HepG2 (cell line): ENCODE measurements around the gene JPH4. TPM values are rescaled to one million over a fixed set of nuclear protein-coding genes. Genes with fewer than 3 reads are reported as not detected.

Experiments used
- BRD4 ChIP-seq: sonication (generic); formaldehyde crosslinking; IDR thresholded peaks from 2 replicates; pipeline ENCODE4 v1.4.0; 2020; ENCODE audit warnings: missing genetic modification reagents
- GLI4 ChIP-seq: sonication (generic); formaldehyde crosslinking; IDR thresholded peaks from 2 replicates; pipeline ENCODE4 v1.5.1; 2020; ENCODE audit warnings: missing genetic modification reagents, mild to moderate bottlenecking, moderate library complexity, borderline replicate concordance
- IKZF4 ChIP-seq: sonication (generic); formaldehyde crosslinking; IDR thresholded peaks from 2 replicates; pipeline ENCODE4 v1.5.1; 2020; ENCODE audit warnings: borderline replicate concordance, mild to moderate bottlenecking, low read depth, missing genetic modification reagents; ENCODE audit errors: not compliant biosample characterization
- NFIB ChIP-seq: sonication (generic); formaldehyde crosslinking; IDR thresholded peaks from 2 replicates; pipeline ENCODE4 v1.9.0; 2021; ENCODE audit warnings: missing genetic modification reagents, mild to moderate bottlenecking, borderline replicate concordance
- POLR2G ChIP-seq: fragments of 200-400 bp; formaldehyde crosslinking; IDR thresholded peaks from 2 replicates; pipeline ENCODE4 v1.6.1; 2018; ENCODE audit warnings: mild to moderate bottlenecking, low read depth, low read length, moderate library complexity
- REL ChIP-seq: sonication (generic); formaldehyde crosslinking; conservative IDR thresholded peaks from 2 replicates; pipeline ENCODE4 v1.8.0; 2022; ENCODE audit warnings: mild to moderate bottlenecking, missing genetic modification reagents, moderate library complexity
- RXRB ChIP-seq: IDR thresholded peaks from 2 replicates; pipeline ENCODE4 v1.6.1; 2016; ENCODE audit warnings: borderline replicate concordance, missing genetic modification reagents, missing compliant biosample characterization
- SCMH1 ChIP-seq: sonication (generic); formaldehyde crosslinking; IDR thresholded peaks from 2 replicates; pipeline ENCODE4 v1.9.0; 2021; ENCODE audit warnings: missing genetic modification reagents, mild to moderate bottlenecking, borderline replicate concordance
- TBL1XR1 ChIP-seq: fragments of 150-350 bp; IDR thresholded peaks from 2 replicates; pipeline ENCODE4 v1.6.1; 2014; ENCODE audit warnings: borderline replicate concordance, low read length; ENCODE audit not compliant: partially characterized antibody
- TBP ChIP-seq: sonication (generic); formaldehyde crosslinking; IDR thresholded peaks from 2 replicates; pipeline ENCODE4 v1.5.0; 2020; ENCODE audit warnings: missing genetic modification reagents
- XBP1 ChIP-seq: sonication (generic); formaldehyde crosslinking; IDR thresholded peaks from 2 replicates; pipeline ENCODE4 v1.5.0; 2020; ENCODE audit warnings: missing genetic modification reagents
- ZNF292 ChIP-seq: sonication (generic); formaldehyde crosslinking; IDR thresholded peaks from 2 replicates; pipeline ENCODE4 v1.8.1; 2022; ENCODE audit warnings: mild to moderate bottlenecking, low read depth, missing genetic modification reagents, borderline replicate concordance
- ZNF382 ChIP-seq: sonication (generic); formaldehyde crosslinking; IDR thresholded peaks from 2 replicates; pipeline ENCODE4 v1.5.0; 2020; ENCODE audit warnings: missing genetic modification reagents, mild to moderate bottlenecking, borderline replicate concordance
- ZNF569 ChIP-seq: sonication (generic); formaldehyde crosslinking; IDR thresholded peaks from 2 replicates; pipeline ENCODE4 v1.5.0; 2020; ENCODE audit warnings: mild to moderate bottlenecking, missing genetic modification reagents, moderate library complexity, borderline replicate concordance
- ZNF615 ChIP-seq: sonication (generic); formaldehyde crosslinking; IDR thresholded peaks from 2 replicates; pipeline ENCODE4 v1.5.0; 2020; ENCODE audit warnings: mild to moderate bottlenecking, missing genetic modification reagents, borderline replicate concordance
- ZNF772 ChIP-seq: sonication (generic); formaldehyde crosslinking; IDR thresholded peaks from 2 replicates; pipeline ENCODE4 v1.5.0; 2020; ENCODE audit warnings: mild to moderate bottlenecking, missing genetic modification reagents
- ZNF780A ChIP-seq: sonication (generic); formaldehyde crosslinking; IDR thresholded peaks from 2 replicates; pipeline ENCODE4 v1.8.0; 2022; ENCODE audit warnings: mild to moderate bottlenecking, missing genetic modification reagents, moderate library complexity
- polyA plus RNA-seq, 8 experiments: library from polyadenylated mRNA; depleted of rRNA in 3 of 8; stranded (reverse) in 7 of 8; unstranded in 1 of 8; fragments of >200 nt; fragmentation: Illumina TruSeq in 4 of 8; extraction: Trizol in 4 of 8; gene quantifications; 2 replicates each; pipeline versions ENCODE4 v1.2.1 to v1.2.3, GENCODE V29; 2011 to 2016; ENCODE audit warnings: low read depth in 4 of 8, missing spikeins in 1 of 8, mixed read lengths in 1 of 8; ENCODE audit not compliant: insufficient read depth in 1 of 8
- total RNA-seq, 5 experiments: library from RNA; depleted of rRNA; stranded (reverse); fragments of >200 nt; fragmentation: Illumina TruSeq; extraction: Trizol; gene quantifications; 2 replicates each; pipeline ENCODE4 v1.2.3, GENCODE V29; 2016; ENCODE audit warnings: low read depth in 1 of 5
- TF ChIP-seq, protein P1 (sequence below): sonication (generic); formaldehyde crosslinking; IDR thresholded peaks from 2 replicates; pipeline ENCODE4 v1.5.0; 2020; ENCODE audit warnings: missing genetic modification reagents
- TF ChIP-seq, protein P2 (sequence below): sonication (generic); formaldehyde crosslinking; IDR thresholded peaks from 2 replicates; pipeline ENCODE4 v1.4.0; 2020; ENCODE audit warnings: missing genetic modification reagents; ENCODE audit errors: not compliant biosample characterization
- TF ChIP-seq, protein P3 (sequence below): sonication (generic); formaldehyde crosslinking; IDR thresholded peaks from 2 replicates; pipeline ENCODE4 v1.4.0; 2020; ENCODE audit warnings: mild to moderate bottlenecking, missing genetic modification reagents
- TF ChIP-seq, protein P4 (sequence below): sonication (generic); formaldehyde crosslinking; IDR thresholded peaks from 2 replicates; pipeline ENCODE4 v1.8.0; 2022; ENCODE audit warnings: missing genetic modification reagents, mild to moderate bottlenecking, borderline replicate concordance

The JPH4 gene
- total and polyA plus RNA-seq, 2 of the 13 experiments (the other 11 are each of a cell fraction or from before 2014, with no cell fraction given): 0.08 to 0.22 TPM

DNA sequence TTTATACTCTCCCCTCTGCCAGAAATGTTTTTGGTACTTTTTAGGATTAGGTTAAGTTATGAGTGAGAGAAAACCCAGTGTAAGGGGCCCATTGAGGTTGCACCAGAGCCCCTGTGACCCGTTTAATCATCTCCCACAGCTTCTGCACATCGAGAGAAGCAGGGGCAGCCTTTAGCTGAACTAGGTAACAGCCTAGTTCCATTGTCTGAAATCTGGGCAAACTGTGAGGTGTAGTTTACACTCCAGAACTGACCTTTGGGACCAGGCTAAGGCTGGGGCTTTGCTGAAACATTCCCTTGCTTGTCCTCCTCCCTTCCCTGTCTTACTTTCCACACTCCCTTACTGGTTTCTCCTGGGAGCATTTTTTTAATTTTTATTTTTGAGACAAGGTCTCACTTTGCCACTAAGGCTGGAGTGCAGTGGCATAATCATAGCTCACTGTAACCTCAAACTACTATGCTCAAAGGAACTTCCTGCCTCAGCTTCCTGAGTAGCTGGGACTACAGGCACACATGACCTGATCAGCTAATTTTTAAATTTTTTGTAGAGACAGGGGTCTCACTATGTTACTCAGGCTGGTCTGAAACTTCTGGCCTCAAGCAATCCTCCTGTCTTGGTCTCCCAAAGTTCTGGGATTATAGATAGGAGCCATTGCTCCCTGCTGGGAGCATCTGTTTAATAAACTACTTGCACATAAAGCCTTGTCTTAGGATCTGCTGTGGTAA is 31.7 kb upstream of the JPH4 start (continued):
- TF ChIP-seq, protein P1, sequence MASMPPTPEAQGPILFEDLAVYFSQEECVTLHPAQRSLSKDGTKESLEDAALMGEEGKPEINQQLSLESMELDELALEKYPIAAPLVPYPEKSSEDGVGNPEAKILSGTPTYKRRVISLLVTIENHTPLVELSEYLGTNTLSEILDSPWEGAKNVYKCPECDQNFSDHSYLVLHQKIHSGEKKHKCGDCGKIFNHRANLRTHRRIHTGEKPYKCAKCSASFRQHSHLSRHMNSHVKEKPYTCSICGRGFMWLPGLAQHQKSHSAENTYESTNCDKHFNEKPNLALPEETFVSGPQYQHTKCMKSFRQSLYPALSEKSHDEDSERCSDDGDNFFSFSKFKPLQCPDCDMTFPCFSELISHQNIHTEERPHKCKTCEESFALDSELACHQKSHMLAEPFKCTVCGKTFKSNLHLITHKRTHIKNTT (CRISPR knock-in tag): no peak
- TF ChIP-seq POLR2G (peak; percentile 81), ZNF382 (CRISPR knock-in tag) (no peak), NFIB (CRISPR knock-in tag) (no peak), TBL1XR1 (peak; percentile 31), XBP1 (CRISPR knock-in tag) (no peak), ZNF772 (no peak; the same call in 1 of the 2 replicates), REL (CRISPR knock-in tag) (no peak), IKZF4 (CRISPR knock-in tag) (no peak), SCMH1 (no peak), BRD4 (peak; percentile 73), ZNF615 (CRISPR knock-in tag) (no peak), ZNF569 (CRISPR knock-in tag) (no peak), RXRB (peak; percentile 79), ZNF780A (CRISPR knock-in tag) (no peak), TBP (CRISPR knock-in tag) (no peak), ZNF292 (CRISPR knock-in tag) (peak; percentile 94; the same call in 1 of the 2 replicates), GLI4 (CRISPR knock-in tag) (peak; percentile 55; the same call in 1 of the 2 replicates)
- TF ChIP-seq, protein P2, sequence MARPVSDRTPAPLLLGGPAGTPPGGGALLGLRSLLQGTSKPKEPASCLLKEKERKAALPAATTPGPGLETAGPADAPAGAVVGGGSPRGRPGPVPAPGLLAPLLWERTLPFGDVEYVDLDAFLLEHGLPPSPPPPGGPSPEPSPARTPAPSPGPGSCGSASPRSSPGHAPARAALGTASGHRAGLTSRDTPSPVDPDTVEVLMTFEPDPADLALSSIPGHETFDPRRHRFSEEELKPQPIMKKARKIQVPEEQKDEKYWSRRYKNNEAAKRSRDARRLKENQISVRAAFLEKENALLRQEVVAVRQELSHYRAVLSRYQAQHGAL: no peak
- TF ChIP-seq, protein P3, sequence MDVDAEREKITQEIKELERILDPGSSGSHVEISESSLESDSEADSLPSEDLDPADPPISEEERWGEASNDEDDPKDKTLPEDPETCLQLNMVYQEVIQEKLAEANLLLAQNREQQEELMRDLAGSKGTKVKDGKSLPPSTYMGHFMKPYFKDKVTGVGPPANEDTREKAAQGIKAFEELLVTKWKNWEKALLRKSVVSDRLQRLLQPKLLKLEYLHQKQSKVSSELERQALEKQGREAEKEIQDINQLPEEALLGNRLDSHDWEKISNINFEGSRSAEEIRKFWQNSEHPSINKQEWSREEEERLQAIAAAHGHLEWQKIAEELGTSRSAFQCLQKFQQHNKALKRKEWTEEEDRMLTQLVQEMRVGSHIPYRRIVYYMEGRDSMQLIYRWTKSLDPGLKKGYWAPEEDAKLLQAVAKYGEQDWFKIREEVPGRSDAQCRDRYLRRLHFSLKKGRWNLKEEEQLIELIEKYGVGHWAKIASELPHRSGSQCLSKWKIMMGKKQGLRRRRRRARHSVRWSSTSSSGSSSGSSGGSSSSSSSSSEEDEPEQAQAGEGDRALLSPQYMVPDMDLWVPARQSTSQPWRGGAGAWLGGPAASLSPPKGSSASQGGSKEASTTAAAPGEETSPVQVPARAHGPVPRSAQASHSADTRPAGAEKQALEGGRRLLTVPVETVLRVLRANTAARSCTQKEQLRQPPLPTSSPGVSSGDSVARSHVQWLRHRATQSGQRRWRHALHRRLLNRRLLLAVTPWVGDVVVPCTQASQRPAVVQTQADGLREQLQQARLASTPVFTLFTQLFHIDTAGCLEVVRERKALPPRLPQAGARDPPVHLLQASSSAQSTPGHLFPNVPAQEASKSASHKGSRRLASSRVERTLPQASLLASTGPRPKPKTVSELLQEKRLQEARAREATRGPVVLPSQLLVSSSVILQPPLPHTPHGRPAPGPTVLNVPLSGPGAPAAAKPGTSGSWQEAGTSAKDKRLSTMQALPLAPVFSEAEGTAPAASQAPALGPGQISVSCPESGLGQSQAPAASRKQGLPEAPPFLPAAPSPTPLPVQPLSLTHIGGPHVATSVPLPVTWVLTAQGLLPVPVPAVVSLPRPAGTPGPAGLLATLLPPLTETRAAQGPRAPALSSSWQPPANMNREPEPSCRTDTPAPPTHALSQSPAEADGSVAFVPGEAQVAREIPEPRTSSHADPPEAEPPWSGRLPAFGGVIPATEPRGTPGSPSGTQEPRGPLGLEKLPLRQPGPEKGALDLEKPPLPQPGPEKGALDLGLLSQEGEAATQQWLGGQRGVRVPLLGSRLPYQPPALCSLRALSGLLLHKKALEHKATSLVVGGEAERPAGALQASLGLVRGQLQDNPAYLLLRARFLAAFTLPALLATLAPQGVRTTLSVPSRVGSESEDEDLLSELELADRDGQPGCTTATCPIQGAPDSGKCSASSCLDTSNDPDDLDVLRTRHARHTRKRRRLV: no peak
- TF ChIP-seq, protein P4, sequence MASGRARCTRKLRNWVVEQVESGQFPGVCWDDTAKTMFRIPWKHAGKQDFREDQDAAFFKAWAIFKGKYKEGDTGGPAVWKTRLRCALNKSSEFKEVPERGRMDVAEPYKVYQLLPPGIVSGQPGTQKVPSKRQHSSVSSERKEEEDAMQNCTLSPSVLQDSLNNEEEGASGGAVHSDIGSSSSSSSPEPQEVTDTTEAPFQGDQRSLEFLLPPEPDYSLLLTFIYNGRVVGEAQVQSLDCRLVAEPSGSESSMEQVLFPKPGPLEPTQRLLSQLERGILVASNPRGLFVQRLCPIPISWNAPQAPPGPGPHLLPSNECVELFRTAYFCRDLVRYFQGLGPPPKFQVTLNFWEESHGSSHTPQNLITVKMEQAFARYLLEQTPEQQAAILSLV: 0 out of 2 replicates have a peak, but pooled peaks have one; percentile 52
